Measurements from ENCODE around the gene CREG1.

DNA sequence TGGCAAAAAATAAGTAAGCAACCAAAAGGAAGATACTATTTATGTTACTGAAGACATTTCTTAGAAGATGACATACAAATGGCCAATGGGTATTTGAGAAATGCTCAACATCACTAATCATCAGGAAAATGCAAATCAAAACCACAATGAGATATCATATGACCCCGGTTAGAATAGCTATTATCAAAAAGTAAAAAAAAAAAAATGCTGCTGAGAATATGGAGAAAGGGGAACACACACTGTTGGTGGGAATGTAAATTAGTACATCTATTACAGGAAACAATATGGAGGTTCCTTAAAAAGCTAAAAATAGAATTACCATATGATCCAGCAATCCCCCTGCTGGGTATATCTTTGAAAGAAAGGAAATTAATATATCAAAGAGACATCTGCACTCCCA is 34.3 kb upstream of the CREG1 start:
- TF ChIP-seq, protein P1, sequence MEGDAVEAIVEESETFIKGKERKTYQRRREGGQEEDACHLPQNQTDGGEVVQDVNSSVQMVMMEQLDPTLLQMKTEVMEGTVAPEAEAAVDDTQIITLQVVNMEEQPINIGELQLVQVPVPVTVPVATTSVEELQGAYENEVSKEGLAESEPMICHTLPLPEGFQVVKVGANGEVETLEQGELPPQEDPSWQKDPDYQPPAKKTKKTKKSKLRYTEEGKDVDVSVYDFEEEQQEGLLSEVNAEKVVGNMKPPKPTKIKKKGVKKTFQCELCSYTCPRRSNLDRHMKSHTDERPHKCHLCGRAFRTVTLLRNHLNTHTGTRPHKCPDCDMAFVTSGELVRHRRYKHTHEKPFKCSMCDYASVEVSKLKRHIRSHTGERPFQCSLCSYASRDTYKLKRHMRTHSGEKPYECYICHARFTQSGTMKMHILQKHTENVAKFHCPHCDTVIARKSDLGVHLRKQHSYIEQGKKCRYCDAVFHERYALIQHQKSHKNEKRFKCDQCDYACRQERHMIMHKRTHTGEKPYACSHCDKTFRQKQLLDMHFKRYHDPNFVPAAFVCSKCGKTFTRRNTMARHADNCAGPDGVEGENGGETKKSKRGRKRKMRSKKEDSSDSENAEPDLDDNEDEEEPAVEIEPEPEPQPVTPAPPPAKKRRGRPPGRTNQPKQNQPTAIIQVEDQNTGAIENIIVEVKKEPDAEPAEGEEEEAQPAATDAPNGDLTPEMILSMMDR (IDR thresholded peaks at IDR 0.05; ENCODE audit: low read depth, low read length, poor library complexity, severe bottlenecking), result no peak
- no peak for TF ChIP-seq EZH2phosphoT487 (IDR thresholded peaks at IDR 0.05; ENCODE audit: borderline replicate concordance, low read length)
